ENCODE measurements around the gene CADM4.
"Not testable (repeated sequence)": the region's sequence is repeated elsewhere in the genome, so short reads cannot be mapped to it uniquely, and the experiment has no call there.

CADM4 gene

DNA sequence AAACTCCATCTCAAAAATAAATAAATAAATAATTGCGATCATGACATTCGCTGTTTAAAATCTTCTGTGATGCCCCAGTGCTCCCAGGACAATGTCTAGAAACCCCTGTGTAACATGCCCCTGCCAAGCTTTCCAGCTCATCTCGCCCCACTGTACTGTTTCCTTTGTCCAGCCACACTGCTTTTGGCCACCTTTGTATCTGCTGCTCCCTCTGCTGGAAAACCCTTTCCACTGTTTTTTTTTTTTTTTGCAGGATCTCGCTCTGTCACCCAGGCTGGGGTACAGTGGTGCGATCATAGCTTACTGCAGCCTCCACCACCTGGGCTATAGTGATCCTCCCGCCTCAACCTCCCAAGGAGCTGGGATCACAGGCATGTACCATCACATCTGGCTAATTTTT, 22.8 kb upstream of the CADM4 start:
- DNase-seq: peak in 1 of 2 experiments; percentile 16

DNA sequence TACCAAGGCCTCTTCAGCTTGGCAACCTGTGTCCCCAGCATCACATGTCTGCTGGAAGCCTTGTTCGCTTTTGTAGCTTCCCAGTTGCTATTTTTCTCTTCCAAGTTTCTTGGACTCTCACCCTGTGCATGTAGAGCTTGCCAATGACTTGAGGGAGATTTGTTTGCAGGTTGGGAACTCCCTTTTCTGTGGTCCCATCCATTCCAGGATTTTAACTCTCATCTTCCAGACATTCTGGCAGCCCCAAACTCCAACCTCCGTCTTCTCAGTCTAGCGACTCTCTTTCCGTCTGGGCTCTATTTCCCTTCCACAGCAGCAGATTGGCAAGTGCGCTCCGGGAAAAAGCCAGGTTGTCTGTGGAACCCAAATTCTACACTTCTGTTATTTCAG, 21.3 kb upstream of the CADM4 start:
- no peak for DNase-seq

DNA sequence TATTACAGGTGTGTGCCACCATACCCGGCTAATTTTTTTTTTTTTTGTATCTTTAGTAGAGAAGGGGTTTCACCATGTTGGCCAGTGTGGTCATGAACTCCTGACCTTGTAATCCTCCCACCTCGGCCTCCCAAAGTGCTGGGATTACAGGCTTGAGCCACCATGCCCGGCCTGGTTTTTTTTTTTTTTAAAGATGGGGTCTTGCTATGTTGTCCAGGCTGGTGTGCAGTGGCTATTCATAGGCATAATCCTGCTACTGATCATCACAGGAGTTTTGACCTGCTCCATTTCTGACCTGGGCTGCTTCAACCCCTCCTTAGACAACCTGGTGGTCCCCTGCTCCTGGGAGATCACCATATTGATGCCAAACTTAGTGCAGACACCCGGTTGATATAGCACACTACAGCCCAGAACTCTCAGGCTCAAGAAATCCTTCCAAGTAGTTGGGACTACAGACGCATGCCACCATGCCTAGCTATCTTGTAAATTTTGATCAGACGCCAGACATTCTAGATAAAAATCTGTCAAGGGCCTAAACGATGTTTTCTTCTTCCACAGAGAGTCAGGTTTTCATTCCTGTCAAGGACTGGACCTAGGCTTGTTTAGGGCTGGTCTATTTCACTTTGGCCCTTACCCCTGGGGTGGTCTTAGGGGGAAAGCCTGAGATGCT, 20.8 kb upstream of the CADM4 start:
- DNase-seq: no peak

DNA sequence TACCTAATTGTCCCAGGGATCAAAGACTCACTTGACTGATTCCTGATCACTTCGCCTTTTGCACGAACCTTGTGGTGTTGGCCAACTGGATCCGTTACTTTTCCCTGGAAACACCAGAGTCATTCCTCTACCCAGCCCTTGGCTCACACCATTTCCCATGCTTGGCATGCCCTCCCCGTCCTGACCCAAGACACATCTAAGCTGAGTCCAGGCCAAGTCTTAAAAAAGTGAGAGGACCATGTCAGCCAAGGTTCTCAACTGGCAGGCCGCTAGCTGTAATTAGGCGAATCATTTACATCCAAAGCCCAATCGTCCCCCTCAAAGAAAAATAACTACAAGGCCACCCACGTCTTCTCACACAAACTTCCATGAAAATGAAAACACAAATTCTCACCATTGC, 18.8 kb upstream of the CADM4 start:
- no peak for DNase-seq

DNA sequence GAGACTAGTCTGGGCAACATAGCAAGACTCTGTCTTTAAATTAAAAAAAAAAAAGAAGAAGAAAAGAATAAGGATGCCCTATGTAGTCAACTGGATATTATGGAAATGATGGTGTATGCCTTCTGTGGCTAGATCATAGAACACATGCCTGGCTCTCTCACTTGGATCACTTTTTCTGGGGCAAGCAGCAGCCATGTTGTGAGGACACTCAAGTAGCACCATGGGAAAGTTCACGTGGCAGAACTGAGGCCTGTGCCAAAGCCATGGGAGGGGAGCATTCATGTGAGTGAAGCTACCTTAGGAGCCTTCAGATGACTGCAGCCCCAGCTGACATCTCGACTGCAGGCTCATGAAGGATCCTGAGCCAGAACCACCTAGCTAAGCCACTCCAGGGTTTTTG, 18.4 kb upstream of the CADM4 start:
- no peak for DNase-seq

DNA sequence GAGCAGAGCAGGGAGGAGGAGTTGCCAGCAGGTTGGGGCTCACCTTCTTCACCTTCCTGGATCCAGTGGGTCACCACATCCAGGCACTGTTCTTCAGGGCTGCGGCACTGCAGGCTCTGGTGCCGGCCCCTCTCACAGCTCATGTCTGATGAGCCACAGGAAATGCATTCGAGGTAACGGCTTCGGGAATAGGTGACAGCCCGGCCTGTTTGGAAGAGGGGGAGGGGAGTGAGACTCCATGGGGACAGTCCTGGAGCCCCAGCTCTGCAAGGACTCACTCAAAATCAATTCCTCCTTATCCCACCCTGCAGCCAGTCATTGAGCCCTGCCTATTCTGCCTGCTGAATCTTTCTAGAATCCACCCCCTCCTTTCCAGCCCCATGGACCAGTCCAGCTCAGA, 16.8 kb upstream of the CADM4 start:
- DNase-seq: no peak

DNA sequence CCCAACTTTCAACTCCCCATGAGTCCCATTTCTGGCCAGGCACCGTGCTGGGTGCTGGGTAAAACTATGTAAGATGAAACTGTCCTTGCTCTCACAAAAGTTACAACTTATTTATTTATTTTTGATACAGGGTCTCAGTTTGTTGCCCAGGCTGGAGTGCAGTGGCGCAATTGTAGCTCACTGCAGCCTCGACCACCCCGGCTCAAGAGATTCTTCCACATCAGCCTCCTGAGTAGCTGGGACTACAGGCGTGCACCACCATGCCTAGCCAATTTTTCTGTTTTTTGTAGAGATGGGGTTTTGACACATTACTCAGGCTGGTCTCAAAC, 12.9 kb upstream of the CADM4 start:
- no peak for DNase-seq

DNA sequence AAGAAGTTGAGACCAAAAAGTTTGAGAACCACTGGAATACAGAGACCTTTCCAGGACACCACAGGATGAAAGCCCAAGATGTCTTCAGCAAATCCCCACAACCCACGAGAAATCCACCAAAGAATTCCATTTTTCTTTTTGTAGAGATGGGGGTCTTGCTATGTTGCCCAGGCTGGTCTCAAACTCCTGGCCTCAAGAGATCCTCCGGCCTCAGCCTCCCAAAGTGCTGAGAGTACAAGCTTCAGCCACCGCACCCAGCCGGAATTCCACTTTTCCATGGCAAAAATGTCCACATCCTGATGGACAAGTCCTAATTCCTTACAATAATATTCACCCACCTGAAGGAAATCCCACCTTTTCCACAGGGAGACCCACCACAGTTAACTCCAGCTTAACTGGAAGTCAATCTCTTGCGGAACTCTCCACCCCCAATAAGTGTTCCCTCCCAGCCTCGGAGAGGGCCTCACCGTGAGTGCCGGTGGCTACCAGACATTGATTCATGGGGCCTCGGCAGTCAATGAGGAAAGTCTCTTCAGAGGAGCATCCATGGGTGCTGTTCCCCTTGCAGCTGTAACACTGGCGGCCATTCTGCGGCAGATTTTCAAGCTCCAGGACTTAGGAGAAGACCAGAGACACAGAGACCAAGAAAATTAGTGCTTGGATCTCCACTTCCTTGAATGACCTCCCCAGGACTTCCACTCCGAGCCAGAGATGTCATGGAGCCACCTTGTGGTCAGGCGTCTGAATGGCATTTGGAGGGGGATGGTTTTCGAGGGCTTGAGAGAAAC, 12.3 kb upstream of the CADM4 start:
- DNase-seq: peak; percentile 59 to 61

DNA sequence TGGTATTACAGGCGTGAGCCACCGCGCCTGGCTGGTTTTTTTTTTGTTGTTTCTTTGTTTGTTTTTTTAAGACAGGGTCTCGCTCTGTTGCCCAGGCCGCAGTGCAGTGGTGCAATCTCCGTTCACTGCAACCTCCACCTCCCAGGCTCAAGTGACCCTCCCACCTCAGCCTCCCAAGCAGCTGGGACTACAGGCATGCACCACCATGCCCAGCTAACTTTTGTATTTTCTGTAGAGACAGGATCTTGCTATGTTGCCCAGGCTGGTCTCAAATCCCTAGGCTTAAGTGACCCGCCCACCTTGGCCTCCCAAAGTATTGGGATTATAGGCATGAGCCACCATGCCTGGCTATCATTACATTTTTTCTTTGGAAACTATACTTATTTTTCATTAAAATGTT, 10.6 kb upstream of the CADM4 start:
- not testable (repeated sequence) for DNase-seq

DNA sequence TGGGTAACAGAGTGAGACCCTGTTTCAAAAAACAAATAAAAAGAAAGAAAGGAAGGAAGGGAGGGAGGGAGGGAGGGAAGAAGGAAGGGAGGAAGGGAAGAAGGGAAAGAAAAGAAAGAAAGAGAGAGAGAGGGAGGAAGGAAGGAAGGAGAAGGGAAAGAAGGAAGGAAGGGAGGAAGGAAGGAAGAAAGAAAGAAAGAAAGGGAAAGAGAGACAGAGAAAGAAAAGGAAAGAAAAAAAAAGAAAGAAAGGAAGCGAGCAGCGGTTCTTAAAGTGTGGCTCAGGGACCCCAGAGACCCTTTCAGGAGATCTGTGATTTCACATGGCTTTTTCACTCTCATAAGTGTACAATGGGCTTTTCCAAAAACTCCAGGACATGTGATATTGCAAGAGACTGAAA, 9.9 kb upstream of the CADM4 start:
- no peak for DNase-seq

DNA sequence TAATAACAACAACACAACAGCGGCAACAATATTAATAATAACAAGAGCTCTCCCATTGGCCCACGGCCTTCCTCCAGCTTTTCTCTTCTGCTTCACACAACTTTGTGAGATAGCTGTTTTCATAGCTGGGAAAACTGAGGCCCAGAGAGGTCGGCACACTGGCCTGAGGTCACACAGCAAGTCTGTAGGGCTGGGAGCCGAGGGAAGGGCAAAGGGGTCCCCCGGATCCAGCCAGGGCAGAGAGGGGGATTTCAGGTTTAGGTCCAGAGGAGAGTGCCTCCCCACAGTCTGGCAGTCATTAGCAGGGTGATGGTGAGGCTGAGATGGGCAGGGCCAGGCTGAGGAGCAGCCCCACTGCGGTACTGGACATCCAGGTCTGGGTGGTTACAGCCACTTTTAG, 9.0 kb upstream of the CADM4 start:
- no peak for DNase-seq

DNA sequence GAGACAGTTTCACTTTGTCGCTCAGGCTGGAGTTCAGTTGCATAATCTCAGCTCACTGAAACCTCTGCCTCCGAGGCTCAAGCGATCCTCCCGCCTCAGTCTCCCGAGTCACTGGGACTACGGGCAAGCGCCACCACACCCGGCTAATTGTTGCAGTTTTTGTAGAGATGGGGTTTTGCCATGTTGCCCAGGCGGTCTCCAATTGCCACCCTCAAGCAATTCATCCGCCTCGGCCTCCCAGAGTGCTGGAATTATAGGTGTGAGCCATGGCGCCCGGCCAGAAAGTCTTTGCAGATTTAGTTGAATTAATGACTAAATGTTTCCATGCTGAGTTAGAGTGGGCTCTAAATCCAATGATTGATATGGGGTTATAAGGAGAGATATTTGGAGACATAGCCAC, 4.5 kb upstream of the CADM4 start:
- peak in 1 of 2 experiments; percentile 16 for DNase-seq

DNA sequence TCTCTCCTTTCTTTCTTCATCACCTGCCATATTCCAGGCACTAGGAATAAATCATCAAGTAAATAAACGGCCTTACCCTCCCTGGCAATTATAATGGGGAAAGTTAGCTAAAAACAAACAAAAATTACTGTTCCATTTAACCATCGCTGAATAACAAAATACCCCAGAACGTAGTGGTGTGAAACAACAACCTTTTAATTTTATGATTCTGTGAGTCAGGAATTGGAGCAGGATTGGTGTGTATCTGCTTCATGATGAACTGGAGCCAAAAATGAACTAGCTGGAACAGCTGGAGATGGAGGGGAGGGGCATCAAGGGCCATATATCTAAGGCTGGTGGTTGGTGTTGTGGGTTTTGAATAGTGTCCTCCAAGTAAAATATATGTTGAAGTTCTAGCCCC, 3.7 kb upstream of the CADM4 start:
- peak in 1 of 2 experiments; percentile 67 for DNase-seq

DNA sequence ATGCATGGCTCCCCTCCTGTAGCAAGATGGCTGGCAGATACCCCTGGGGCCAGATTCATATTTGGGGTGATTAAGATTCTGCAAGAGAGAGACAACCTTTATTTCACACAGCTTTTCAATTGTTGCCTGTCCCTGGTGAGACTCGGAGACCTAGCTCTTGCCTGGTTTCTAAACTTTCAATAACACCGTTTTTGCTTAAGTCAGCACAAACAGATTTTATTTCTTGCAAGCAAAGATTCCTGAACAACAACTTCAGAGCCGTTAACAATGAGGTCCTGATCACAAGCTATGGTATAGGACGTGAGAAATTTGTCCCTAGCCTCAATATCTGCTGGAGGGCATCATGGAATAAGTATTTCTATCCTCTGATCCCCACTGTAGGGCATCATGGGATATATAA, 2.9 kb upstream of the CADM4 start:
- no peak for DNase-seq

DNA sequence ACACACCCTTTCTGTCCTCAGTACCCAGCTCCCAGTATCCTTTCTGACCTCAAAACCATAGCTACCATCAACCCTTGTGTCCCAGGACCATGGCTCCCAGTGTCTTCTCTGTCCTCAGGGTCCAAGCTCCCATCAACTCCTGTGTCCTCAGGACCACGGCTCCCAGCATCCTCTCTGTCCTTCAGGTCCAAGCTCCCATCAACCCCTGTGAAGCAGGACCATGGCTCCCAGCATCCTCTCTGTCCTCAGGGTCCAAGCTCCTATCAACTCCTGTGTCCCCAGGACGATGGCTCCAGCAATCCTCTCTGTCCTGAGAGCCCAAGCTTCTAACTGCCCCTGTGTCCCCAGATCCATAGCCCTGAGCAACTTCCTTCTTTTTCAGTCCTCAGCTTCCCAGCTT, 1.7 kb upstream of the CADM4 start:
- DNase-seq: no peak

DNA sequence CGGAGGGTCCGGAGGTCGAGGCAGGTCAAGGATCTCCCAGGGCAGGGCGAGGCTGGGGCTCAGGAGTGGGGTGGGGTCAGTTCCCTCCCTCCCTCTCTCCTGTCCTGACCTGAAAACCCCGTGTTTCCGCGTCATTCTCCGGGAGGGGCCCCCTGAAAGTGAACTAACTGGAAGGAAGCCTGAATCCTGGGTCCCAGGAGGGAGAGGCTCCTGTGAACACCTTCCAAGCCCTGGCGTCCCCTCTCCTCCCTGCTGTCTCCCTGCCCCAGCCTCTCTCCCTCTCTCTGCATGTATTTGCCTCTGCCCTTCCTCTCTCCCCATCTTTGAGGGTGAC, 741 bp upstream of the CADM4 start:
- no peak for DNase-seq

DNA sequence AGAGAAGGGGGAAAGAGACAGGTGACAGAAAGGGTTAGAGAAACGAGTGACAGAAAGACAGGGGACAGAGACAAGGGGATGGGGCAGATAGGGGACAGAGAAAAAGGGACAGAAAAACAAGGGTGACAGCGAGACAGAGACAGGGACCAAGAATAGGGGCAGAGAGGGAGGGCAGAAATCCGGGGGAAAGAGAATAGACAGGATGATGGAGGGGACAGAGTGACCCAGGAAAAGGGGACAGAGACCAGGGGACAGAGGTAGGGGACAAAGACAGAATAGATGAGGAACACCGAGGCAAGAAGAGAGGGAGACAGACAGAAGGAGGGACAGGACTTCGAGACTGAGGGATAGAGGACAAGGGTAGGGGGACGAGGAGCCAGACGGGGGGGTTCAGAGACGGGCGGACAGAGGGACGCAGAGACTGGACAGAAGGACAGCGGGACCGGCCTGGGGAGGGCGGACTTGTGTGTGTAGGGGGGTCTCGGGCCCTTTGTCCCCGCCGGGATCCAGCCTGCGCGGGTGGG, 593 bp downstream of the CADM4 start:
- DNase-seq: no peak

DNA sequence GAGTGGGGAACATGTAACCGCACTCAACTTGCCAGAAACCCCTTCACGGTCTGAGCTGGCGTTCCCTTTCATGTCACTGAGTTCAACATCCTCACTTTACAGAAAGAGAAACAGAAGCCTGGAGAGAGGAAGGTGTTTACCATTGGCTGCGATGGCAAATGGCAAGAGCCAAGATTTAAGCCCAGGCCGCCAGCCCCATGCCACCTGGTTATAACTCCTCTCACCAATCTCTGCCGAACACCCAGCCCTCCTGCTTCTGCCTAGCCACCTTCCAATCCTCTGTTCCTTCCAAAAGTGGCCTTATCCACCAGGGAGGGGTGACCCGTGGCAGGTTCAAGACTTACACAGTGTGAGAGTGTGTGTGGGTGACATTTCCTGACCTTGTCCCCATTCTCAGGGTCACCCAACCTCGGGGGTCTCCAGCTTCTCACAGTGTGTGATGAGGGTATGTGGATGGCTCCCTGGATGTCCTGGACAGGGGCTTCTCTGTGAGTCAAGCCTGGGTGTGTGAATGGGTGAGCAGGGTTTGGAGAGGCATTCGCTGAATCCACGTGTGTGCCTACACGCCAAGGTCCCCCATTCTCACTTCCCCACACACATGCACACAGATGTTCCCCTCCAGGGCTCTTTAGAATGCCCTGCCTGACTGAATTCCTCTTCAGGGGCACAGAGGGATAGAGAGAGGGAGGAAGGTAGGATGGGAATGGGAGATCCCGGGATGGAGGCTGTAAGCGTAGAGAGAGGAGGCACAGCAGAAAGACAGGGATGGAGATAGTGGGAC, 1.2 kb downstream of the CADM4 start:
- DNase-seq: no peak

DNA sequence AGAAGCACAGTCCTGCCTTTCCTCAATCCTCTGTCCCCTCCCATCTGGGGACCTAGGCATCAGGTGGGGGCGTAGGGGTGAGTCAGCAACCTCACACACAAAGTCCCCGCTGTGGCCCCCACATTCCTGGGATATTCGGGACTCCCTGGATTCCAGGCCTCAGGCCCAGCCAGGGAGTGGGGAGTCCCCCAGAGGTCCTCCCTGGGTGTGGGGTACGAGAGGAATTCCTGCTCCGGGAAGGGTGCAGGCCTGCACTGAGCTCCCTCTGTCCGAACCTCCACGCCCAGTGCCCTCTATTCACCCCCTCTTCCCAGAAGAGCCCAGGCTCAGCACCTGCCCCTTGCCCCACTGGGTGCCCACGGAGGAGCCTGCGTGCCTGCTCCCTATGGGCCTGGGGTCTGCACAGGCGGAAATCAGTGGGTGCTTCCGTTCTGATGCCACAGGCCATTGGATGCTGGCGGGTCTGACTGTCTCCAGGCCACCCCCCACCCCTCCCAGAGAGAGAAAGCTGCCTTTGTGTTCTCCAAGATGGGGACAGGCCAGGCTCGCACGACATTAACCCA, 3.4 kb downstream of the CADM4 start:
- DNase-seq: no peak

DNA sequence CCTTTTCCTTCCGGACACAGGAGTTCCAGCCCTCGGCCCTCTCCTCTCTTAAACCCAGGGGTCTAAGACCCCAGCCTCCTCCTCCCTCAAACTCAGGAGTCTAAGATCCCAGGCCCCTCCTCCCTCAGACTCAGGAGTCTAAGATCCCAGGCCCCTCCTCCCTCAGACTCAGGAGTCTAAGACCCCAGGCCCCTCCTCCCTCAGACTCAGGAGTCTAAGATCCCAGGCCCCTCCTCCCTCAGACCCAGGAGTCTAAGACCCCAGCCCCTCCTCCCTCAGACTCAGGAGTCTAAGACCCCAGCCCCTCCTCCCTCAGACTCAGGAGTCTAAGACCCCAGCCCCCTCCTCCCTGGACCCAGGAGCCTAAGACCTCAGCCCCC, 4.1 kb downstream of the CADM4 start:
- not testable (repeated sequence) for DNase-seq

DNA sequence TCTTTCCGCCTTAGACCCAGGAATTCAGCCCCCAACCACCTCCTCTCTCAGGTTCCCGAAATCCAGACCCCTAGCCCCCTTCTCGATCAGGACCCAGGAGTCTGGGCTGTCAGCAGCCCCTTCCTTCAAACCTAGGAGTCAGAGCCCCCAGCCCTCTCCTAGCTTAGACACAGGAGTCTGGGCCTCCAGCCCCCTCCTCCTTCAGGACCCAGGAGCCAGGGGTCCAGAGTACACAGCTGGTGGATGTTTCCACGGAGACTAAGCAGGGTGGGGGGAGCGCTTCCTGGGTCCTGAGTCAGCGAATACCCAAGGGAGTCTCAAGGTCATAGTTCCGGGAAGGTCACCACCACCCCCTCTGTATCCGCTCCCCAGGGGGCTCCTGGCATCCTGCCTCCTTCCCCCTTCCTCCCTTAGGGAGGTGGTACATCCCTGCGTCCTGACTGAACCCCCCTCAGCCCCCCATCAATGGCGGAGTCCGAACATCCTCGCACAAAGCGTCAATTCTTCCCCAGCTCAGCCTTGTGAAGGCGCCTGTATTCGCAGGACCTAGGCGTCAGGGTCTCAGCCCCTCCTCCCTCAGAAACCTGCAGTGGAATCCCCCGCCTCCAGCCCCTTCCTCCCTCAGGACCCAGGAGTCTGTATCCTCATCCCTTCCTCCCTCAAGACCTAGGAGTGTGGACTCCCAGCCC, 4.6 kb downstream of the CADM4 start:
- DNase-seq: no peak

DNA sequence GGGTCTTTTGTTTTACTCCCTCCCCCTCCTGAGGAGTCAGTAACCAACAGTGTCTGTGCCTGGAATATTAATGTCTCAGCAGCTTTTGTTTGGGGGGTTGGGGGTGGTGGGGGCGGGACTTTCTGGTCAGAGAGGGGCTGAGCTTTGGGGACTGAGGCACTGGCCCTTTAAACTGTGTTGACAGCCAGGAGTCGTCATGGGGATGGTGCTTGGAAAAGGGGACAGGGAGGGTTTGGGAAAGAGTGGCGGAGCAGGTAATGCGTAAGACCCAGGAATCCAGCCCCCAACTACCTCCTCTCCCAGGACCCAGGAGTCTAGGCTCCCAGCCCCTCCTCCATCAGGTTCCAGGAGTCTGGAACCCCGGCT, 5.2 kb downstream of the CADM4 start:
- DNase-seq: no peak

DNA sequence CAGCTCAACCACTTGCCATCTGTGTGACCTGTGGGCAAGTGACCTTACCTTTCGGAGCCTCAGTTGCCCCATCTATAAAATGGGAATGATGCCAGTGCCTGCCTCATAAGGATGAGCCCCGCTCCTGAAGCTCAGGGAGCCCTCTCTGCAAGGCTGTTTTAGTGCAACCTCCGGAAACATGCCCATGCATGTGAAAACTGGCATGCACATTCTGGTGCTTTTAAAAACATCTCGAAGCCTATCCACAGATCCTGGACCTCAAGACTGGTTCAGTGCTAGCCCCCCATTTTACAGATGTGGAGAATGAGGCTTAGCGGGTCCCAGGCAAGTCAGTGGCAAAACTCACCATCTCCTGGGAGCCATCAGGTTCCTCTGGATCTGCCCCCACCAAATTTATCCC, 5.6 kb downstream of the CADM4 start:
- DNase-seq: no peak
